Measurements from ENCODE around the gene DACH1. TPM values are rescaled to one million over a fixed set of nuclear protein-coding genes. Genes with fewer than 3 reads are reported as not detected.

DACH1 gene
- total RNA-seq, 1 donor from 2014 or later = 110 TPM

GRCh38 chr13:71828564-71828963 is 38.4 kb downstream of the DACH1 start:
- DNase-seq = no peak
- peaks cover 15% of the 10 kb centered on the region for H3K4me1 Mint-ChIP-seq (ENCODE audit: low read depth, unreplicated experiment)
- no peaks in the 10 kb centered on the region for H3K36me3 Mint-ChIP-seq (ENCODE audit: unreplicated experiment)
- no peaks in the 10 kb centered on the region for H3K27me3 Mint-ChIP-seq (ENCODE audit: unreplicated experiment)
- H3K9me3 Mint-ChIP-seq (ENCODE audit: unreplicated experiment) = peaks cover 3% of the 10 kb centered on the region
- H3K4me3 Mint-ChIP-seq (ENCODE audit: unreplicated experiment) = peak overlapping the region; percentile 28
- H3K27ac Mint-ChIP-seq (ENCODE audit: unreplicated experiment) = peak overlapping the region; percentile 10
- TF ChIP-seq CTCF (IDR thresholded peaks at IDR 0.05; ENCODE audit: partially characterized antibody, unreplicated experiment) = no peak

GRCh38 chr13:71828117-71828516 is 38.9 kb downstream of the DACH1 start:
- H3K4me3 Mint-ChIP-seq (ENCODE audit: unreplicated experiment) = no peak overlapping the region
- no peak for TF ChIP-seq CTCF (IDR thresholded peaks at IDR 0.05; ENCODE audit: partially characterized antibody, unreplicated experiment)
- H3K4me1 Mint-ChIP-seq (ENCODE audit: low read depth, unreplicated experiment) = peaks cover 15% of the 10 kb centered on the region
- no peaks in the 10 kb centered on the region for H3K27me3 Mint-ChIP-seq (ENCODE audit: unreplicated experiment)
- H3K27ac Mint-ChIP-seq (ENCODE audit: unreplicated experiment) = no peak overlapping the region
- no peak for DNase-seq
- H3K36me3 Mint-ChIP-seq (ENCODE audit: unreplicated experiment) = no peaks in the 10 kb centered on the region
- peaks cover 3% of the 10 kb centered on the region for H3K9me3 Mint-ChIP-seq (ENCODE audit: unreplicated experiment)

GRCh38 chr13:71827241-71827640 is 39.8 kb downstream of the DACH1 start:
- Mint-ChIP-seq H3K27ac (ENCODE audit: unreplicated experiment) (no peak overlapping the region), H3K27me3 (ENCODE audit: unreplicated experiment) (no peaks in the 10 kb centered on the region), H3K9me3 (ENCODE audit: unreplicated experiment) (peaks cover 3% of the 10 kb centered on the region), H3K36me3 (ENCODE audit: unreplicated experiment) (no peaks in the 10 kb centered on the region), H3K4me1 (ENCODE audit: low read depth, unreplicated experiment) (peaks cover 15% of the 10 kb centered on the region), H3K4me3 (ENCODE audit: unreplicated experiment) (no peak overlapping the region)
- no peak for TF ChIP-seq CTCF (IDR thresholded peaks at IDR 0.05; ENCODE audit: partially characterized antibody, unreplicated experiment)
- DNase-seq = no peak

GRCh38 chr13:71820699-71821098 is 46.3 kb downstream of the DACH1 start:
- no peak for TF ChIP-seq CTCF (IDR thresholded peaks at IDR 0.05; ENCODE audit: partially characterized antibody, unreplicated experiment)
- H3K27ac Mint-ChIP-seq (ENCODE audit: unreplicated experiment) = no peak overlapping the region
- peaks cover 6% of the 10 kb centered on the region for H3K36me3 Mint-ChIP-seq (ENCODE audit: unreplicated experiment)
- no peak overlapping the region for H3K4me3 Mint-ChIP-seq (ENCODE audit: unreplicated experiment)
- no peak for DNase-seq
- H3K9me3 Mint-ChIP-seq (ENCODE audit: unreplicated experiment) = peaks cover 7% of the 10 kb centered on the region
- no peaks in the 10 kb centered on the region for H3K27me3 Mint-ChIP-seq (ENCODE audit: unreplicated experiment)
- H3K4me1 Mint-ChIP-seq (ENCODE audit: low read depth, unreplicated experiment) = peaks cover 4% of the 10 kb centered on the region

- Mint-ChIP-seq H3K36me3 (ENCODE audit: unreplicated experiment) (peaks cover 6% of the 10 kb centered on the region), H3K9me3 (ENCODE audit: unreplicated experiment) (peaks cover 7% of the 10 kb centered on the region), H3K27me3 (ENCODE audit: unreplicated experiment) (no peaks in the 10 kb centered on the region), H3K27ac (ENCODE audit: unreplicated experiment) (no peak overlapping the region), H3K4me3 (ENCODE audit: unreplicated experiment) (no peak overlapping the region), H3K4me1 (ENCODE audit: low read depth, unreplicated experiment) (peaks cover 17% of the 10 kb centered on the region)
- no peak for TF ChIP-seq CTCF (IDR thresholded peaks at IDR 0.05; ENCODE audit: partially characterized antibody, unreplicated experiment)
- no peak for DNase-seq
Observed at GRCh38 chr13:71817335-71817734, 49.7 kb downstream of the DACH1 start.
